Astrocyte (in vitro differentiated cells and primary cell): ENCODE data around the gene OR51V1.

Experiments
- EZH2 ChIP-seq: IDR thresholded peaks from 2 replicates; pipeline ENCODE4 v1.6.1; 2012; ENCODE audit warnings: mild to moderate bottlenecking, low read length, inconsistent platforms; ENCODE audit not compliant: insufficient read depth
- TF ChIP-seq, protein P1 (sequence below): IDR thresholded peaks from 2 replicates; pipeline ENCODE4 v1.5.1; 2011; ENCODE audit warnings: low read depth, mild to moderate bottlenecking, inconsistent platforms, low read length, moderate library complexity; ENCODE audit not compliant: insufficient read depth

- no peak for TF ChIP-seq EZH2
- TF ChIP-seq, protein P1, sequence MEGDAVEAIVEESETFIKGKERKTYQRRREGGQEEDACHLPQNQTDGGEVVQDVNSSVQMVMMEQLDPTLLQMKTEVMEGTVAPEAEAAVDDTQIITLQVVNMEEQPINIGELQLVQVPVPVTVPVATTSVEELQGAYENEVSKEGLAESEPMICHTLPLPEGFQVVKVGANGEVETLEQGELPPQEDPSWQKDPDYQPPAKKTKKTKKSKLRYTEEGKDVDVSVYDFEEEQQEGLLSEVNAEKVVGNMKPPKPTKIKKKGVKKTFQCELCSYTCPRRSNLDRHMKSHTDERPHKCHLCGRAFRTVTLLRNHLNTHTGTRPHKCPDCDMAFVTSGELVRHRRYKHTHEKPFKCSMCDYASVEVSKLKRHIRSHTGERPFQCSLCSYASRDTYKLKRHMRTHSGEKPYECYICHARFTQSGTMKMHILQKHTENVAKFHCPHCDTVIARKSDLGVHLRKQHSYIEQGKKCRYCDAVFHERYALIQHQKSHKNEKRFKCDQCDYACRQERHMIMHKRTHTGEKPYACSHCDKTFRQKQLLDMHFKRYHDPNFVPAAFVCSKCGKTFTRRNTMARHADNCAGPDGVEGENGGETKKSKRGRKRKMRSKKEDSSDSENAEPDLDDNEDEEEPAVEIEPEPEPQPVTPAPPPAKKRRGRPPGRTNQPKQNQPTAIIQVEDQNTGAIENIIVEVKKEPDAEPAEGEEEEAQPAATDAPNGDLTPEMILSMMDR: no peak
Measured at GRCh38 chr11:5243816-5244180, 43.3 kb upstream of the OR51V1 start.
